Esophagus squamous epithelium (tissue), 5 donors: Measurements from ENCODE around the gene ABCD3. TPM values are rescaled to one million over a fixed set of nuclear protein-coding genes. Genes with fewer than 3 reads are reported as not detected.

Experiments
- DNase-seq: peaks from one replicate; lab custom pipeline; 2025; lab: John Stamatoyannopoulos, UW
- H3K27ac ChIP-seq, 4 donors: fragments of 200-600 bp; sonication (generic); one replicate each; pipeline ENCODE4 v1.5.1; 2016 to 2019; ENCODE audit warnings: mild to moderate bottlenecking in 1 of 4
- H3K27me3 ChIP-seq, 4 donors: fragments of 200-600 bp; sonication (generic); 1 replicate in 3 of 4; 2 replicates in 1 of 4; pipeline versions ENCODE4 v1.5.1 to v1.6.0; 2017 to 2021; ENCODE audit warnings: antibody characterized with exemption in 1 of 4
- H3K36me3 ChIP-seq, 3 donors: fragments of 200-600 bp; sonication (generic); one replicate each; pipeline ENCODE4 v1.5.1; 2016 to 2019
- H3K4me1 ChIP-seq, 3 donors: fragments of 200-600 bp; sonication (generic); one replicate each; pipeline ENCODE4 v1.5.1; 2017 to 2019
- H3K4me3 ChIP-seq, 4 donors: fragments of 200-600 bp; sonication (generic); 1 replicate in 3 of 4; 2 replicates in 1 of 4; pipeline ENCODE4 v1.5.1; 2016 to 2019; ENCODE audit warnings: mild to moderate bottlenecking in 2 of 4, moderate library complexity in 1 of 4
- H3K9me3 ChIP-seq, 3 donors: fragments of 200-600 bp; sonication (generic); one replicate each; pipeline ENCODE4 v1.5.1; 2016 to 2019
- CTCF ChIP-seq, 6 experiments: fragments of 450-650 bp in 4 of 6; fragments of 200-600 bp in 2 of 6; sonication (generic) in 2 of 6; IDR thresholded peaks; one replicate each; pipeline ENCODE4 v1.5.1; 2016 to 2019; ENCODE audit warnings: antibody characterized with exemption in 6 of 6, mild to moderate bottlenecking in 4 of 6, moderate library complexity in 4 of 6
- POLR2A ChIP-seq, 4 donors: fragments of 450-650 bp; IDR thresholded peaks; one replicate each; pipeline ENCODE4 v1.6.1; 2017; ENCODE audit warnings: antibody characterized with exemption in 4 of 4, mild to moderate bottlenecking in 4 of 4, moderate library complexity in 3 of 4
- WGBS, 2 donors: methylation state at CpG; one replicate each; pipeline ENCODE4 v1.1.5; 2018; 5-methylcytosine and 5-hydroxymethylcytosine counted together
- intact Hi-C: fragments of 100-400 bp; cut with DNase I; formaldehyde crosslinking; loops from one replicate; pipeline ENCODE4 v1.15.0; 2022
- total RNA-seq, 4 donors: library from RNA; depleted of rRNA; stranded (reverse); fragments of >200 nt; gene quantifications; one replicate each; pipeline ENCODE4 v1.1.0, GENCODE V29; 2016
- donor health status: DM: yes; HTN: yes; CAD: no.

Gene ABCD3
- total RNA-seq, 4 donors from 2014 or later = 30.2 to 34.5 (median 32.1) TPM

GRCh38 chr1:94383966-94384408 lies 34.2 kb upstream of the ABCD3 start:
- Histone ChIP-seq H3K4me3 (no peak overlapping the region), H3K27me3 (no peaks in the 10 kb centered on the region), H3K27ac (no peak overlapping the region), H3K4me1 (peaks cover 0 to 29% (median 0%) of the 10 kb centered on the region in 3 donors), H3K36me3 (no peaks in the 10 kb centered on the region), H3K9me3 (no peaks in the 10 kb centered on the region)
- TF ChIP-seq POLR2A (IDR thresholded peaks at IDR 0.05) (no peak), CTCF (IDR thresholded peaks at IDR 0.05) (no peak)
- WGBS, 2 donors = 66 to 73% methylated on average over 4 of the region's 4 CpGs
- intact Hi-C loops = no loop called here
- DNase-seq = no peak

- Histone ChIP-seq H3K27ac (peak overlapping the region in 2 of 4 donors; percentile 24 to 37), H3K4me1 (peaks cover 0 to 29% (median 0%) of the 10 kb centered on the region in 3 donors), H3K36me3 (no peaks in the 10 kb centered on the region), H3K4me3 (no peak overlapping the region), H3K9me3 (no peaks in the 10 kb centered on the region), H3K27me3 (no peaks in the 10 kb centered on the region)
- no peak for DNase-seq
- WGBS, 2 donors = 21 to 26% methylated on average over 4 of the region's 4 CpGs
- TF ChIP-seq CTCF (IDR thresholded peaks at IDR 0.05) = no peak
- TF ChIP-seq POLR2A (IDR thresholded peaks at IDR 0.05) = no peak
- intact Hi-C loops = no loop called here
Measured at GRCh38 chr1:94384485-94385265, 33.5 kb upstream of the ABCD3 start.

- no peaks in the 10 kb centered on the region for H3K36me3 ChIP-seq
- peak overlapping the region in 2 of 4 donors; percentile 24 to 37 for H3K27ac ChIP-seq
- H3K4me1 ChIP-seq = peaks cover 0 to 29% (median 0%) of the 10 kb centered on the region in 3 donors
- no peak overlapping the region for H3K4me3 ChIP-seq
- 45 to 78% methylated on average over 2 of the region's 2 CpGs for WGBS, 2 donors
- H3K9me3 ChIP-seq = no peaks in the 10 kb centered on the region
- no peaks in the 10 kb centered on the region for H3K27me3 ChIP-seq
- TF ChIP-seq POLR2A (IDR thresholded peaks at IDR 0.05) (no peak), CTCF (IDR thresholded peaks at IDR 0.05) (no peak)
- intact Hi-C loops = no loop called here
- no peak for DNase-seq
Measured at GRCh38 chr1:94385308-94385929, 32.8 kb upstream of the ABCD3 start.

- 60 to 71% methylated on average over 4 of the region's 4 CpGs for WGBS, 2 donors
- no peak for DNase-seq
- Histone ChIP-seq H3K27me3 (no peaks in the 10 kb centered on the region), H3K9me3 (no peaks in the 10 kb centered on the region), H3K4me1 (peaks cover 0 to 12% (median 0%) of the 10 kb centered on the region in 3 donors), H3K27ac (no peak overlapping the region), H3K4me3 (no peak overlapping the region), H3K36me3 (no peaks in the 10 kb centered on the region)
- no peak for TF ChIP-seq POLR2A (IDR thresholded peaks at IDR 0.05)
- TF ChIP-seq CTCF (IDR thresholded peaks at IDR 0.05) = no peak
- intact Hi-C loops = no loop called here
Measured at GRCh38 chr1:94389298-94389697, 28.9 kb upstream of the ABCD3 start.

GRCh38 chr1:94394247-94394646 lies 23.9 kb upstream of the ABCD3 start:
- TF ChIP-seq CTCF (IDR thresholded peaks at IDR 0.05) = no peak
- TF ChIP-seq POLR2A (IDR thresholded peaks at IDR 0.05) = no peak
- H3K27me3 ChIP-seq = no peaks in the 10 kb centered on the region
- WGBS, 2 donors = 70 to 100% methylated on average over 1 of the region's 1 CpG
- H3K36me3 ChIP-seq = no peaks in the 10 kb centered on the region
- no peak overlapping the region for H3K27ac ChIP-seq
- DNase-seq = no peak
- intact Hi-C loops = no loop called here
- no peaks in the 10 kb centered on the region for H3K9me3 ChIP-seq
- H3K4me1 ChIP-seq = no peaks in the 10 kb centered on the region
- no peak overlapping the region for H3K4me3 ChIP-seq
